HG03571 (cell line): ENCODE measurements around the gene TKTL2.

Experiments
- ATAC-seq: cut with Tn5 transposase; IDR thresholded peaks from one replicate; pipeline ENCODE4 v1.9.1; 2021; ENCODE audit not compliant: unreplicated experiment

Gene TKTL2, protein sequence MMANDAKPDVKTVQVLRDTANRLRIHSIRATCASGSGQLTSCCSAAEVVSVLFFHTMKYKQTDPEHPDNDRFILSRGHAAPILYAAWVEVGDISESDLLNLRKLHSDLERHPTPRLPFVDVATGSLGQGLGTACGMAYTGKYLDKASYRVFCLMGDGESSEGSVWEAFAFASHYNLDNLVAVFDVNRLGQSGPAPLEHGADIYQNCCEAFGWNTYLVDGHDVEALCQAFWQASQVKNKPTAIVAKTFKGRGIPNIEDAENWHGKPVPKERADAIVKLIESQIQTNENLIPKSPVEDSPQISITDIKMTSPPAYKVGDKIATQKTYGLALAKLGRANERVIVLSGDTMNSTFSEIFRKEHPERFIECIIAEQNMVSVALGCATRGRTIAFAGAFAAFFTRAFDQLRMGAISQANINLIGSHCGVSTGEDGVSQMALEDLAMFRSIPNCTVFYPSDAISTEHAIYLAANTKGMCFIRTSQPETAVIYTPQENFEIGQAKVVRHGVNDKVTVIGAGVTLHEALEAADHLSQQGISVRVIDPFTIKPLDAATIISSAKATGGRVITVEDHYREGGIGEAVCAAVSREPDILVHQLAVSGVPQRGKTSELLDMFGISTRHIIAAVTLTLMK

DNA sequence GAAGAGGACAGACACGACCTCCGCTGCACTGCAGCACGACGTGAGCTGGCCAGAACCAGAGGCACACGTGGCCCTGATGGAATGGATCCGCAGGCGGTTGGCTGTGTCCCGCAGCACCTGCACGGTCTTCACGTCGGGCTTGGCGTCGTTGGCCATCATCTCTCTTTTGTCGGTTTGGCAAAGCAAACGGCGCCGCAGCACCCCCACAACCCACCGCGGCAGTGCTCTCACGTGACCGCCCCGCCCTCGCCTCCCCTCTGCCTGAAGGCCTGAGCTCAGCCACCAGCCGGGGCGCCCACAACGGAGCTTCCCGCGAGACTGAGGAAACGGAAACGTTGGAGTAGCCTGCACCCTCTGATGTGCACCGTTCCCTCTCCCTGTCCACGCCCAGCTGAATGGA, at the start of gene TKTL2:
Gene TKTL2 (minus strand): TSS at position 179 of the 400 bp plus-strand sequence. CDS start 20 bp downstream, at position 159.
- no peak for ATAC-seq

DNA sequence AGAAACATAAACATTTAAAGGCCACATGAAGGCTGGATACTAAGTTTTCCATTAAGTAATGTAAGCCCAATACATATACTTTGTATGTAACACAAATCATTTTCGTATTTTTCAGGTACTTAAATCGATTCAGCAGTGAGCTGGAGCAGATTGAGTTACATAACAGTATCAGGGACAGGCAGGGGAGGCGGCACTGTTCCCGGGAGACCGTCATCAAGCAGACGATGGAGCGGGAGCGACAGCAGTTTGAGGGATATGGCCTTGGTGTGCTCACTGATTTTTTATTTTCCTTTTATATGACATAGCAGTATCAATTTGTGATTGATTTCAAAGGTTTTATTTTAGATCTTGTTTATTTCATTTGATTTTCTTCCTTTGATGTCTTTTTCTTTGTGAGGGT, 41.6 kb upstream of the TKTL2 start:
- no peak for ATAC-seq

DNA sequence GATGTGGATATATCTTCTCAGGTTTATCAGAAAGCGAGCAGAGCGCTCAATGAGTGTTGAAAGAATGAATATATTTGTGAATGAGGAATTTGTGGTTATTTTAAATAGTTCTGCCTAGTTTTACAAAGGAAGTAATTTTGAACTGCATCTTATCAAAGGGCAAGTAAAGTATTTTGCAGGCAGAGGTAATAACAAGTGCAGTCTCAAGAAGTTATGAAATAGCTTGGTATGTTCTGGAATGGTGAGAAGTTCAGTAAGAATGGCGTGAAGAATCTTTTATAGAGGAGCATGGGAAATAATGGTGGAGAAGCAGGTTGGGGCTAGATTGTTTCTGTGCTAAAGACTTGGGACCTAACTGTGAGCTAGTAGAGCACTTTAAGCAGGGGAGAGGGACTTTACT, 31.8 kb upstream of the TKTL2 start:
- ATAC-seq = no peak

GRCh38 chr4:163500586-163500985, 27.0 kb upstream of the TKTL2 start:
- no peak for ATAC-seq

GRCh38 chr4:163495900-163496299, 22.3 kb upstream of the TKTL2 start:
- peak; percentile 31 for ATAC-seq

GRCh38 chr4:163494360-163495241, 21.0 kb upstream of the TKTL2 start, which contains the start of gene TMA16:
Gene TMA16, plus strand, starts transcription at chr4:163494690. Its CDS starts 112 bp downstream, at chr4:163494802.
- peak; percentile 88 for ATAC-seq

GRCh38 chr4:163493643-163494359, 20.2 kb upstream of the TKTL2 start:
- ATAC-seq = peak; percentile 23

- ATAC-seq = no peak
Observed at GRCh38 chr4:163492951-163493504, 19.5 kb upstream of the TKTL2 start.

- ATAC-seq = no peak
Observed at GRCh38 chr4:163489929-163490328, 16.4 kb upstream of the TKTL2 start.

GRCh38 chr4:163486321-163486720, 12.8 kb upstream of the TKTL2 start:
- ATAC-seq = no peak

- ATAC-seq = no peak
Observed at GRCh38 chr4:163485589-163485988, 12.0 kb upstream of the TKTL2 start.

- ATAC-seq = no peak
Observed at GRCh38 chr4:163484906-163485305, 11.4 kb upstream of the TKTL2 start.

GRCh38 chr4:163482190-163482589, 8.6 kb upstream of the TKTL2 start:
- peak; percentile 55 for ATAC-seq

GRCh38 chr4:163476761-163477438, 3.3 kb upstream of the TKTL2 start:
- ATAC-seq = no peak

GRCh38 chr4:163474027-163474426, 473 bp upstream of the TKTL2 start:
- ATAC-seq = no peak

DNA sequence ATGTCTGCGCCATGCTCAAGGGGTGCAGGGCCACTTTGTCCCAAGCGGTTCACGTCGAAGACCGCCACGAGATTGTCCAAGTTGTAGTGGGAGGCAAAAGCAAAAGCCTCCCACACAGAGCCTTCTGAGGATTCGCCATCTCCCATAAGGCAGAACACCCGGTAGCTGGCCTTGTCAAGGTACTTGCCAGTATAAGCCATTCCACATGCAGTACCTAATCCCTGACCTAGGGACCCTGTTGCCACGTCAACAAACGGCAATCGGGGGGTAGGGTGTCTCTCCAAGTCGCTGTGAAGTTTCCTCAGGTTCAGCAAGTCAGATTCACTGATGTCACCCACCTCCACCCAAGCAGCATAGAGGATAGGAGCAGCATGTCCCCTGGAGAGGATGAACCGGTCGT, 424 bp downstream of the TKTL2 start:
- no peak for ATAC-seq

DNA sequence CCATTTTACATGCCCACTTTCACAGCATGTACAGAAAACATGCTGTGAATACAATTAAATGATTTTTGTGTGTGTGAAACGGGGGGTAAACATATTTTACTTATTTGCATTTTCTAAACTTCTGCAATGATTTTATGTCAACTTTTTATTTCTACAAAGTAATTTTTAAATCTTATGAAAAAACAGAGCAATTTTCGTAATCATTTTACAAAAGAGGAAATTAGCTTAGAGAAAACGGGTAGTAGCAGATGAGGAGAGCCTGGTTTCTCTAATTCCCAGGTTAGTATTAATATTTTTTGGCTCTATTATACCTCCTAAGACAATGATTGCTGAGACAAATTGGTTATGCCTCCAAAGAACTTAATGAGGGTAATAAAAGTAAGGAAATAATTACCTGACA, 3.2 kb downstream of the TKTL2 start:
- ATAC-seq = no peak

DNA sequence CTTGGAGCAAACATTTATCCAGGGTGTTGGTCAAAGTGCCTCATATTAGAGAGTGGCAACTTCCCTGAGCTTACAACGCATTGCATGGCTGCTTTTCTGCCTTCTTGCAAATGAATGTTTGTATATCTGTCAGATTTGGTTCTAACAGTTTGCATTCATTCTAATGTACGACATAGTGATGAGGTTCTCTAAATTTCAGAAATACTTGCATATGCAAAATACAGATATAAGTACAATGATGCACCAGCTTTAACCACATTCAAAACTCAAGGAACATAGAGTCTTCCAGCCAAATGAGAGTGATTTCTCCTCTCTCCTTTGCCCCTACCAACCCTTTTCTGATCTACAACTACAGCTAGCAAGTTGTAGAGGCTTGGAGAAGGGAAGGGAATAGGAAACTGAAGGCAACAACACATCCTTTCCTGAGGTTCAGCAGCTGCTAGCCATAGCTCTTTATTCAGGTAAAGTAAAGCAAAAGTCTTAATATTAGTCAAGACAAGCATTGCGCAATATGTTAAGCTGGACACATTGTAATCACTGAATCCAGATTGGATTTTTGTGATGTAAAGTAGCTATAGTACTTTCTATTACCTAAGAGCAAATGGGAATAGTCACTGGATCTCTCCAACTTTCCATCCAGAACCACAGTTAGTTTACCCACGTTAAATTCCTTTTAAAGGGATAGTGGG, 6.3 kb downstream of the TKTL2 start:
- ATAC-seq = no peak

DNA sequence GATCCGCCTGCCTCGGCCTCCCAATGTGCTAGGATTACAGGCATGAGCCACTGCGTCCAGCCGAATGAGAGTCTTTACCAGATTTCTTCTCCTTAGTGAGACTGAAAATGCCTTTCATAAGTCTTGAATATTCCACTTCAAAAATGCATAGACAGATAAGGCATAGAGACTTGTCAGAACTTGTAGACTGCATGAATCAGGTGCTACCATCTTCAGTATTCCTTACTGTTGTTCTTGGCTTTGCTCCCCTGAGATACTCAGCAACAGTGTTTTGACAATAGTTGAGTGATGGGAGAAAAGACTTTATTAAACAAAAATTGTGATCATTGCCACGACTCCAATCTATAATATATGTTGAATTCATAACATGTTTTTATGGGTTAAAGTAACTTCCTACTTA, 11.0 kb downstream of the TKTL2 start:
- no peak for ATAC-seq
